GM12801 (cell line): ENCODE measurements around the gene ERC2.

ENCODE experiments used
- TF ChIP-seq, protein P1 (sequence below): IDR thresholded peaks from one replicate; pipeline ENCODE4 v1.5.1; 2011; ENCODE audit warnings: control low read depth; ENCODE audit not compliant: insufficient read length; ENCODE audit errors: extremely low read depth

The ERC2 gene

DNA sequence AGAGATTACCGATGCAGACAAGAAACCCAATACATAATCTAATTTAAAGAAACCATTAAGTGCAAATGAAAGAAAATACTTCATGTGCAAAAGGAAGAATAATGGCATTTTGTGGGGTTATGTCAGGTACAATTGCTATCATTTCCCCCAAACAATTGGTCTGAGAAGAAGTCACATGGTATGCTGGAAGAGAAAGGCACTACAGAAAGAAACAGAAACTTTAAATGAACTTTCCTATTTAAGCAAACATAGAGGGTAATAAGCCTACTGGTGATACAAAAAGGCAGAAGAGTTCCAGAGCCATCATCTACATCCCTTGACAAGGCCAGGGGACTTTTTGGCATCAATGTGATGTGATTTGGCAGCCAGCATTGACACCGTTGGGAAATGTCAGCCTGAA, 678.8 kb downstream of the ERC2 start:
- TF ChIP-seq, protein P1, sequence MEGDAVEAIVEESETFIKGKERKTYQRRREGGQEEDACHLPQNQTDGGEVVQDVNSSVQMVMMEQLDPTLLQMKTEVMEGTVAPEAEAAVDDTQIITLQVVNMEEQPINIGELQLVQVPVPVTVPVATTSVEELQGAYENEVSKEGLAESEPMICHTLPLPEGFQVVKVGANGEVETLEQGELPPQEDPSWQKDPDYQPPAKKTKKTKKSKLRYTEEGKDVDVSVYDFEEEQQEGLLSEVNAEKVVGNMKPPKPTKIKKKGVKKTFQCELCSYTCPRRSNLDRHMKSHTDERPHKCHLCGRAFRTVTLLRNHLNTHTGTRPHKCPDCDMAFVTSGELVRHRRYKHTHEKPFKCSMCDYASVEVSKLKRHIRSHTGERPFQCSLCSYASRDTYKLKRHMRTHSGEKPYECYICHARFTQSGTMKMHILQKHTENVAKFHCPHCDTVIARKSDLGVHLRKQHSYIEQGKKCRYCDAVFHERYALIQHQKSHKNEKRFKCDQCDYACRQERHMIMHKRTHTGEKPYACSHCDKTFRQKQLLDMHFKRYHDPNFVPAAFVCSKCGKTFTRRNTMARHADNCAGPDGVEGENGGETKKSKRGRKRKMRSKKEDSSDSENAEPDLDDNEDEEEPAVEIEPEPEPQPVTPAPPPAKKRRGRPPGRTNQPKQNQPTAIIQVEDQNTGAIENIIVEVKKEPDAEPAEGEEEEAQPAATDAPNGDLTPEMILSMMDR: no peak

DNA sequence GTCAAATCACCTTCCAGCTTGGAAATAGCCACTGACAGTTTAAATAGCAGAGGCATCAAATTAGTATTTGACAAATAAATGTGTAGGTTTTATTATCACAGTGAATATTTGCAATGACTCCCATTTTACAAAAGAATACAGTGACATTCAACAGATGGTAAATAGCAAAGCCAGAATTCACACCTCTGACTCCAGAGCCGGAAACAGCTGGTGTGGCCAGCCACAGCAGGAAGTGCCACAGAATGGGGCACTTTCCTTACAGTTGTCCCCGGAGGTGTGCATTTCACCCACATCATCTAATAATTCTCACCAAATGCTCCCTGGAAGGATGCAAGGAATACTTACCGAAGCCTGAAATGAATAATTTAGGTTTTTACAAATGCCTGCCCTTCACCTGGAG, 685.5 kb downstream of the ERC2 start:
- TF ChIP-seq, protein P1: no peak

DNA sequence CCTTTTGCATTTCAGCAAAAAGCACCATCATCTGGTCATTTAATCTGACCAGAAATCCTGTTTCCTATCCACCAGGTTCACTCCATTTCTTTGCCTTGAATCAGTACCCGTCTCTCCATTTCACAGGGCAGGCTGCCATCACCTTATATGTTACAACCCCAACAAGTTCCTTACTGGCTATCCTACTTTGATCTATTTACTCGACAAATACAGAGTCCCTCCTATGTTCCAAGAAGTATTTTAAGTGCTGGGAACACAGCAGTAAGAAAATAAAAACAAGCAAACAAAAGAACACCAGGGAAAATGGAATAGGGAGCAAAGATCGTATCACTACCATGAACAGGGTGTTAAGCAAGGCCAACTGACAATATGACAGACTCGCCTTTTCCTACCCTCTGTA, 685.9 kb downstream of the ERC2 start:
- TF ChIP-seq, protein P1: no peak

DNA sequence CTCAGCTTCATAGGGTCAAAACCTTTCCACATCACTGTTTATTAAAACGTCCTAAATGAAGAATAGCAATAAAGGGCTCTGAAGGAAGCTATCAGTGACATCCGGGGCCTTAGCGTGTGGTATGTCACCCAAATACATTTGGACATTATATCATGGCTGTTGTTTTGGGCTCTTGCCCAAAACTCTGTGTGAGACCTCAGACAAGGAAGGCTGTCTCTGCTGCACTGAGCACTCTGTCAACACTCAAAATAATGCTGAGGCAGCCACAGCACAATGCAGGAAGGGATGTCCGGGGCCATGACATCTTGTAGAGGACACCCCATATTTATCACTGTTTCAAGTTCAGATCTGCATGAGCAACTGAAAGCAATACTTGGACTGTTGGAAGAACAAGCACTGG, 687.4 kb downstream of the ERC2 start:
- TF ChIP-seq, protein P1: no peak

DNA sequence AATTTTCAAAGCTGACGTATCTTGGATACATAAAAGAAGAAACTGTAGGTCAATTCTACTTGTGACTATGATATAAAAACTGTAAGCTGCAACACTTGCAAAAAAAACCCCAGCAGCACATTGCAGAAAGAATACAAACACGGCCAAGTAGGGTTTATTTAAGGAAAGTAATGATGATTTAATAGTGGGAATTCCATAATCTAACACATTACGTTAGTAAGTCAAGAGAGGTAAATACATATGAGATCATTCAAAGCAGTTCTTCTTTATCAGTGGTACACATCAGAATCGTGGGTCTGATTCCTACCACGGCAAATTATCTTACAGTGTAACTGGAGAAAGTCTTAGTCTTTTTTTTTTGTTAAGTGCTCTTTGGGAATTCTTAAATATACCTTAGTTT, 688.7 kb downstream of the ERC2 start:
- TF ChIP-seq, protein P1: no peak

DNA sequence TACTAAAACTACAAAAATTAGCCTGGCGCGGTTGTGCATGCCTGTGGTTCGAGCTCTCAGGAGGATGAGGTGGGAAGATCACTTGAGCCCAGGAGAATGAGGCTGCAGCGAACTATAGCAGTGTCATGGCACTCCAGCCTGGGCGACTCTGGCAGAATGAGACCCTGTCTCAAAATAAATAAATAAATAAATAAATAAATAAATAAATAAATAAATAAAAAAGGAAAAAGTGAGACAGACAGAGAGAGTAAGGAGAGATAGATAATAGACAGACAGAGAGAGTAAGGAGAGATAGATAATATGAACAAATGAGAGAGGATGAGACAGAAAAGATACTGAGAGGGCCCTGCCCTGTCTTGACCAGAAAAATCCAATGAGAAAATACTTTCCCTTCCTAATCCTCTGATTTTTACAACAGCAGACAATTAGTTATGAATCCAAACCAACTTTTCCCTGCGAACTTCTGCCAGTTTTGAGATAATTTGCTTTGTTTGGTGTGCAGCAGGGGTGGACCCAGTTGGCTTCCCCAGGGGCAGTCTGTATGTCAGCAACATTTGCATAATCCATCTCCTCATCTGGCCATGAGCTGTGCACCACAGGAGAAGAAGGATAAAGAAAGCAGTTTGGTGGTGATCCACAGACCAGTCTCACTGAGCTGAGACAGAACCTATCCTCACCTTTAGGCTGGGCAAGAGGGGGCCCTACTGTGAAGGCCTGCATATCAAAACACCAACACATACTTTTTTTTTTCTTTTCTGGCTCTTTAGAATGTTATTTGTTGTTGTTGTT, 692.7 kb downstream of the ERC2 start:
- TF ChIP-seq, protein P1: no peak

DNA sequence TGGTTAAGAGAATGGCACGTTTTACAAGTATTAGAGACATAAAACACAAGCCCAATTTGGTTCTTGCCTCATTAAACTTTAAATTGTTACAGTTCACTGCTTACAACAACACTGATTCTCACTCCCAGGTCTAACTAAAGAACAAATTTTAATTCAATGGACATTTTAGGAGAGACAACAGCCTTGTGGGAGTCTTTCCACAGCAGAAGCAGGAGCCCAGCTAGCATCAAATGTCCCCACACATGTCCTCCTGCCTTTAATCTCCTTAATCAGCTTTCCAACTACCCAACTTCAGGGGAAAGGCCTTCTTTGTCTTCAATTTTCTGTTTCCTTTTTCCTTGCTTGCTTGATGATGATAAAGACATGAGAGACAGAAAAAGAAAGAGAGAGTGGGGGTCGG, 693.4 kb downstream of the ERC2 start:
- TF ChIP-seq, protein P1: no peak

DNA sequence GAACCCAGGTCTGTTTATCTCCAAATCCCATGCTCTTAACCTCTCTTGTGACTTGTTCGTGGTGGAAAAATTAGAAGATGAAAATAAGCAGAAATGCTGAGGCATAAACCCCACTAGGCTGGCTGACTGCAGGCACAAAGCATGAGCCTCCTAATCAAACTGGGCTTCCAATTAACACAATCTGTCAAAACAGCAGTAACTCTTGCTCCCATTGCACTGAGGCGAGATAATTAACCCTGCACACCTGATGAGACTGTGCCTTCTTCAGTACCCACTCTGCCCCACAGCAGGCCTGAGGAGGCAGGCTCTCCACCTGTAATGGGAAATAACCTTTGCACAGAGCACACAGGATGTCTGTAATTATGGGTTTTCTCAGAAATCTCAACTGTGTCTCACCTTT, 696.8 kb downstream of the ERC2 start:
- TF ChIP-seq, protein P1: no peak
